ENCODE data around the gene SMG9. TPM values are rescaled to one million over a fixed set of nuclear protein-coding genes. Genes with fewer than 3 reads are reported as not detected.
"Not testable (repeated sequence)": the region's sequence is repeated elsewhere in the genome, so short reads cannot be mapped to it uniquely, and the experiment has no call there.

SMG9 gene
- total RNA-seq, 1 experiment from 2014 or later = 15.9 TPM

- peak; percentile 60 for DNase-seq (ENCODE audit: low spot score)
These were observed 25.1 kb upstream of the SMG9 start for GRCh38 chr19:43779820-43780219.

DNA sequence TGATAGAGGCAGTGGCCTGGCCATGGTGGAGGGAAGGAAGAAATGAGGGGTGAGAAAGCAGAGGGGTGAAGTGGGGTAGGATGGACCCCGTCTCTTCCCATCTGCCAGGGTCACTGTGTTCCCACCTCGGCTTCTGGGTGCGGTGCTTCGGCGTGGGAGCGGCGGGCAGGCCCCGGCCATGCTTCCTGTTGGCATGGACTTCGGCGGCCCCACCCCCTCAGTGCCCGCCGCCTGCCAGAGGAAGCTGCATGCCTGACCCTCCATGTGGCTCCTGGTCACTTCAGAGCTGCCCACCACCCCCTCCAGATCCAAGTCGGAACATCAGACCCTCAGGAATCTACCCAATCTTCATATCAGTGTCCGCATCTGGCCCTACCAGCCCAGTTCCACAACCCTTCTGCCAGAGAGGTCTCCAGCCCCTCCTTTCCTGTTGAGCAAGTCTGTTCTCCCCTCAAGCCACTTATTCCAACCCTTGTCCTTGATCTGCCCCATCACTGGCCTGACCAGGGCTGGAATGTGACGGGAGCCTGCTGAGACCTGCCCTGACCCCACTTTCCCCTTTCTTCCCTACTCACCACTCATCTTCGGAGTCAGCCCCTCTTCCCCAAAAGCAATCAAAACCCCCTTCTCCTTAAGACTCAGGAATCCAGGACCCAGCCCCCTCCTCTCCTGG, 24.5 kb upstream of the SMG9 start:
- no peak for DNase-seq (ENCODE audit: low spot score)

- DNase-seq (ENCODE audit: low spot score) = no peak
These were observed 23.9 kb upstream of the SMG9 start for GRCh38 chr19:43778651-43779050.

DNA sequence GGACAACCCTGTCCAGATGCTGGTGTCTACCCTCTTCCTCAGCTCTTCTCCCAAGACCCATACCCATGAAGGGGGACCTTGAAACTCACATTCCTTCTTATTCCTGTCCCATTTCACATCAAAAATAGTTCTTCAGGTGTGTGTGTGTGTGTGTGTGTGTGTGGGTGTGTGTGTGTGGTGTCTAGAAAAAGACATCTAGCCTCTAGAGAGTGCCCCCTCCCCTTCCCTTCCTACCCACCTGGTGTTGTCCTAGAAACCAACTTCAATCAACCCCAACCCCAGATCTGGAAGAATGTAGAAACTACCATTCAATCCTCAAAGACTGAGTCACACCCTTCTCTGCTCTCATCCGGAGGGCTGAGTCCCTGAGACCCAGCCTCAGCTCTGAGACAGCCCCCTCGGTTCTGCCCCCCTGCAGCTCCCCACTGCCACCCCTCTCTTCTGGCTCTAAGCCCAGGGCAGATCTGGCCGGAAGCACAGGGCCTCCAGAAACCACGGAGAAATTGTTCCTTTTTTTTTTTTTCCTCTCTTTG, 22.5 kb upstream of the SMG9 start:
- peak; percentile 72 for DNase-seq (ENCODE audit: low spot score)

DNA sequence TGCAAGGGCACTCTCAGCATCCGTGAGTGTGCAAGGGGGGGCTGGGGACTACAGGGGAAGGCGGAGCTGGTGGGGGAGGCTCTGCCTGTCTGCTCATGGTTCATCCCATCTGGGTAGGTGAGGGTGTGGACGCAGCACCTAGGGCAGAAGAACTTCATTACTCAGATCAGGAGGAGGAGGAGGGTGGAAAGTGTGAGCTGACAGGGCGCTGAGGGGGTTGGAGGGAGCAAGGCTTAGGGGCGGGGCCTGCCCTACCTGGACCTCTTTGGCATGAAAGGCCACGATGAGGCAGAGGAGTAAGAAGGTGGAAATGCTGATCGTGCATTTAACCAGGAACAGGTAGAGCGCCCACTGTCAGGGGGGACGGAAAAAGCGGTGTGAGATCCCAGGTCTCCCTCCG, 21.5 kb upstream of the SMG9 start:
- DNase-seq (ENCODE audit: low spot score) = no peak

DNA sequence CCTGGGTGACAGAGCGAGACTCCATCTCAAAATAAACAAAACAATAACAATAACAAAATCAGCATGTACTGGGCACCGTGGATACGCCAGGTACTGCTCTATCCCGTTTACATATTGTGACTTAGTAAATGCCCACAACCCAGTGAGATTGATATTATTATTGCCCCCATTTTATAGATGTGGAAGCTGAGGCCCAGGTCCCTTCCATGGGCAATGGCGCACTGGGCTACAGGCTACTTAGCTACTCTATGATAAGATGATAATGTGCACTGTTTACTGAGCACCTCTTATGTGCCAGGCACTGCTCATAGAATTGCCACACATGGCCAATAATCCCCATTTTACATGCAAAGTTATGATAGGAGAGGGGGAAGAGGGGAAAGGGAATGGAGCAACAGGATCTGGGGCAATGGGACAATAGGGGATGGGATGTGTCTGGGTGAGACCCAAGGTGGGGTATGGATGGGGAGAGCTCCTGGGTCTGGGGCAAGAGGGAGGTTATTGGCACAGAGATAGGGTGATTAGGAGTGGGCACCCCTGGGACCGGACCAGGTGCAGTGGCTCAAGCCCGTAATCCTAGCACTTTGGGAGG, 20.6 kb upstream of the SMG9 start:
- DNase-seq (ENCODE audit: low spot score) = no peak

- not testable (repeated sequence) for DNase-seq (ENCODE audit: low spot score)
These were observed 20.1 kb upstream of the SMG9 start for GRCh38 chr19:43774940-43775258.

DNA sequence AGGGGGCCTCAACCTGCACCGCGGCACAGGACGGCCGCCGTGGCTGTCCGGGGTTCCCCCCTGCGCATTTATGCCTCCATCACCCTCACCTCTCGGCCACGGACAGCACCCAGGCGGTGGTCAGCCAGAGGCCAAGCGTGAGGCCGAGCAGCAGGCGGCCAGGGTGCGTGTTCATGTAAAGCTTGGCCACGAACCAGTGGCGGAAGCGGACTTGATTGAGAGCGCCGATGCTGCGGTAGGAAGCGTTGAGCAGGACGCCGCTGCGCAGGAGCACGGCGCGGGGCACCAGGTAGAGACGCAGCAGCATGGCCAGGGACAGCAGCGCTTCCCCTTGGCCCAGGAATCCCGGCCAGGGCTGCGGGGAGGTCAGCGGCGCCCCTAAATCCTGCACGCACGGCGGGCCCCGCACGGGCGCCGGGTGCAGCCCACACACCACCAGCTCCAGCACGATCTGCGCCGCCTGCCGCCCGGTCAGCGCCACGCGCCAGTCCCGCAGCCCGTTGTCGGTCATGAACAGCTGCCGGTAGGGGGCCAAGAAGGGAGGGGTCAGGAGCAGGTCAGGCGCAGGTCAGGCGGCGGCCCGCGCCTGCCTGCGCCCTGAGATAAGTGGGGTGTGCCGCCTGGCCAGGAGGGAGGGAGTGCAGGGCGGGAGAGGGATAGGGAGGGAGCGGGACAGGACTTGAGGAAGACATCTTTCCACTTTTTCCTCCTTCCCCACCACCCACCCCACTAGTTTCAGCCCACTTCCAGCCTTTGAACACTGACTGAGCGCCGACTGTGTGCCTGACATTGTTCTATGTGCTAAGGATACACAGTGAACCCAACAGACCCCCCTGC, 19.6 kb upstream of the SMG9 start:
- no peak for DNase-seq (ENCODE audit: low spot score)

- no peak for DNase-seq (ENCODE audit: low spot score)
These were observed 19.0 kb upstream of the SMG9 start for GRCh38 chr19:43773725-43774102.

- DNase-seq (ENCODE audit: low spot score) = no peak
These were observed 14.5 kb upstream of the SMG9 start for GRCh38 chr19:43769256-43769655.

DNA sequence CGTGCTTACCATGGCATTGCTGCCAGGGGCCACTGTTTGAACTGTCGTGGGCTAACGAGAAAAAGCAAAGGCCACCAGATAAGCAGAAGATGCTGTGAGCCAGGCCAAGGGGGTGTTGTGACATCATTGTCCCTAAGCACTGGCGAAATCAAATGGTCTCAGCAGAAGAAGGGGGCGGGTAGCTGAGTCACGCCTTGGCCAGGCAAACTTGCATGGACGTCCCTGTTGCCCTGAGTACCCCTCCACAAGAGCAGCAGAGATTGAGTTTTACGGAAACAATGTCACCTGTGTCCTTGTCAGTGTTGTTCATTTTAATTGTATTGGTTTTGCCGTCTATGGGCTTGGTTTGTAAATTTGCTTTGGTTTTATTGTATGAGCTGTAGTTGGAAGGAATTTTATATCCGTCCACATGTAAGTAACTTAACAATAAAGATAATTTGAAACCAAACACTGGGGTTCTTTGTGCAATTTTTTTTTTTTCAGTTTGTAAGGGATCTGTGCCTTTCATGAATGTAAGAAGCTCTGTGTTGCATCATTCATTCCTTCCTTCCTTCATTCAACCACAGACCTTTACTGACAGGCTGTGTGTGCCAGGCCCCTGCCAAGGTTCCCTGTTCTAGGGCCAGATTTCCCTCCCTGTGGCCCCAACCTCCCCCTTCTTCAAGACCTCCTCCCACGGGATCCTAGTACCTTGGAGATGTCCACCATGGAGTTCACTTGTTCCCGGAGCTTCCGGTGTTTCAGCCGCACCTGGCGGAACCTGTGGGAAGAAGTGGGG, 13.7 kb upstream of the SMG9 start:
- no peak for DNase-seq (ENCODE audit: low spot score)

GRCh38 chr19:43767818-43768217, 13.1 kb upstream of the SMG9 start:
- DNase-seq (ENCODE audit: low spot score) = no peak

- DNase-seq (ENCODE audit: low spot score) = no peak
These were observed 12.6 kb upstream of the SMG9 start for GRCh38 chr19:43767316-43767715.

GRCh38 chr19:43766755-43767043, 11.9 kb upstream of the SMG9 start:
- no peak for DNase-seq (ENCODE audit: low spot score)

- DNase-seq (ENCODE audit: low spot score) = peak; percentile 99
These were observed 10.5 kb upstream of the SMG9 start for GRCh38 chr19:43765109-43765876.

DNA sequence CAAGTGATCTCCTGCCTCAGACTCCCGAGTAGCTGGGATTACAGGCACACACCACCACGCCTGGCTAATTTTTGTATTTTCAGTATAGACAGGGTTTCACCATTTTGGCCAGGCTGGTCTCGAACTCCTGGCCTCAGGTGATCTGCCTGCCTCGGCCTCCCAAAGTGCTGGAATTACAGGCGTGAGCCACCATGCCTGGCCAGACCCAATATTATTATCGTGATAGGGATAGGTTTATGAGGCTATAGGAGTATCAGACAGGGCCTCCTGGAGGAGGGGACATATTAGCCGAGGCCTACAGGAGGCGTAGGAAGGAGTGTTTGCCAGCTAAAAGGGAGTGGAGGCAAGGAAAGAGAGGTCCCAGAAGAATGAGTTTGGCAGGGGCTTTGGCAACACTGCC, 9.9 kb upstream of the SMG9 start:
- DNase-seq (ENCODE audit: low spot score) = not testable (repeated sequence)

DNA sequence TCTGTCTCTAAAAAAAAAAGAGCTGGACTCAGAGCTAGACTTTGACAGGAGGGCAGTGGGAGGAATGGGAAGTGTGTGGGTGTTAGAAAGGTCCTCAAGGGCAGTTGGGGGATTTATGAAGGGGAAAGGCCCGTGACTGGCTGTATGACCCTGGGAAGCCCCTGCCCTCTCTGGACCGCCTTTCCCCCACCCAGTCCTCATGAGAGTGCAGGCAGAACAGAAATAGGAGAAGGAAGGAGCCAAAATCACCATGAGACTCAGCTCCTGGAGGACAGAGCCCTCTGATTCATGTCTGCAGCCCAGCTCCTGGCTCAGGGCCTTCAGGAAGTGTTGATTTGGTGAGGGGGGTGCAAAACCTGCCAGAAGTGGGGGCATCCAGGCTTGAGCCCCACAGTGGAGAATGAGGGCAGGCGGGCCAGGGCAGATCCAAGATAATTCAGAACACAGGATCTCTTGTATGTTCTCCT, 8.7 kb upstream of the SMG9 start:
- DNase-seq (ENCODE audit: low spot score) = peak; percentile 57

- no peak for DNase-seq (ENCODE audit: low spot score)
These were observed 8.1 kb upstream of the SMG9 start for GRCh38 chr19:43762814-43763213.

DNA sequence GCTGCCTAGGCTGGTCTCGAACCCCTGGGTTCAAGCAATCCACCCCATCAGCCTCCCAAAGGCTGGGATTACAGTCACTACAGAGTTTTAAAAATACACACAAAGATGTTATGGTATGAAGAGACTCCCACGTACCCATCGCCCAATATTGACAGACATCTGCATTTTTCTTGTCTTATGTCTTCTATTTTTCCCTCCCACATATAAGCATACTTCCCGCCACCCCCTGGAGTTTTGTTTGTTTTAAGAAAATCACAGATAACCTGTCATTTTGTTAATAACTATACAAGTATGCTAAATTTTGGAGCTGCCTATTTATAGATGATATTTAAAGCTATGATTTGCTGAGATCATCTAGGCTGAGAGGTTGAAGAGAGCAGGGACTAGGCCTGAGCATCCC, 6.2 kb upstream of the SMG9 start:
- DNase-seq (ENCODE audit: low spot score) = no peak

DNA sequence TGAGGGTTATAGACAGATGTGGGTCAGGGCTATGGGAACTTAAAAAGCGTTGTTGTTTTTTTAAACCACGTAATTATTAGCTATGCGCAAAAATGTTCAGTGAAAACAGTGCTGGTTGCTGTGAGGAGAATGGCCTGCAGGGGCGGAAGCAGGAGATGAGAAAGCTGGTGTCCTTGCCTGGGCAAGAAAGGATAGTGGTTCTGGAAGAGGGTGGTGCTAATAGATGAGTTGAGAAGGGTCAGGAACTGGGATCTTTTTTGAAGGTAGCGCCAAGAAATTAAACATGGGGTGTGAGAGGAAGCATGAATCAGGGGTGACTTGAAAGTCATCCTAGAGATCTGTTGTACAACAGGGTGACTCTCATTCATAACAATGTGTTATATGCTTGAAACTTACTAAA, 4.8 kb upstream of the SMG9 start:
- DNase-seq (ENCODE audit: low spot score) = peak; percentile 92

- DNase-seq (ENCODE audit: low spot score) = peak; percentile 59
These were observed 567 bp upstream of the SMG9 start for GRCh38 chr19:43755256-43755801.

All from A172 (cell line).